ENCODE results near the gene ZFHX2.

DNA sequence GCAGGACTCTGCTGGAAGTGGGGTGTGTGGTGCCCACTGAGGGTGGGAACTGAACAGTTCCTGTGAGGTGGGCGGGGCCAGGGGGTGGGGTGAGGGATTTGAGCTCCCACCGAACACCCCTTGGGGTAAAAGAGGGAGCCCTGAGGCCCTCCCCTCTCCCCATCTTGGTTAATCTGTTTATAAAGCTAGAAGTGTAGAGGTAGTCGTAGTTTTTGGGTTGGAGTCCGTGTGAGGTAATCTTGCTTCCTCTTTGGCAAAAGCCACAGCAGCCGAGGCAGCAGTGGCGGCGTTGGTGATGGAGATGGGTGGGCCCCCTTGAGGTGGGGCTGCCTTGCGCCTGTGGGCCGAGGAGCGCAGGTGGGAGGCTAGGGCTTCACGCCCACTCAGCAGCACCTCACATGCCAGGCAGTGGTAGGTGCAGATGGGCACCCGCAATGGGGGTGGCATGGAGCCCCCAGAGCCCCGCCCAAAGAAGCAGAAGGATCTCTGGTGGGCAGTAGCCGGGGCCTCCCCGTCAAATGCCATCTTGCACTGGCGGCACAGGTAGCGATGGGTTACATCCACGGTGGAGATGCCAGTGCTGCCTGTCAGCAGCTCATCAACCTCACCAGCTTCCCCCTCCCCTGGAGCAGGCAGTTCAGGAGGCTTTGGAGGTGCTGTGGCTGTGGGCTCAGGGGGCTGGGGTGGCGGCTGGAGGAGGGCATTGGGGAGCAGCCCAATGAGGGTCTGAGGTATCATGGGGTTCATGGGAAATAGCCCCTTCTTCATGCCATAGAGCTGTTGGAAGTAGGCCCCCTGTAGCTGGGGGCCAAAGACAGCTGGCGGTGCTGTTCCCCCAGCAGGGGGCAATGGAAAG, 29.6 kb downstream of the ZFHX2 start:
- TF ChIP-seq, protein P1, sequence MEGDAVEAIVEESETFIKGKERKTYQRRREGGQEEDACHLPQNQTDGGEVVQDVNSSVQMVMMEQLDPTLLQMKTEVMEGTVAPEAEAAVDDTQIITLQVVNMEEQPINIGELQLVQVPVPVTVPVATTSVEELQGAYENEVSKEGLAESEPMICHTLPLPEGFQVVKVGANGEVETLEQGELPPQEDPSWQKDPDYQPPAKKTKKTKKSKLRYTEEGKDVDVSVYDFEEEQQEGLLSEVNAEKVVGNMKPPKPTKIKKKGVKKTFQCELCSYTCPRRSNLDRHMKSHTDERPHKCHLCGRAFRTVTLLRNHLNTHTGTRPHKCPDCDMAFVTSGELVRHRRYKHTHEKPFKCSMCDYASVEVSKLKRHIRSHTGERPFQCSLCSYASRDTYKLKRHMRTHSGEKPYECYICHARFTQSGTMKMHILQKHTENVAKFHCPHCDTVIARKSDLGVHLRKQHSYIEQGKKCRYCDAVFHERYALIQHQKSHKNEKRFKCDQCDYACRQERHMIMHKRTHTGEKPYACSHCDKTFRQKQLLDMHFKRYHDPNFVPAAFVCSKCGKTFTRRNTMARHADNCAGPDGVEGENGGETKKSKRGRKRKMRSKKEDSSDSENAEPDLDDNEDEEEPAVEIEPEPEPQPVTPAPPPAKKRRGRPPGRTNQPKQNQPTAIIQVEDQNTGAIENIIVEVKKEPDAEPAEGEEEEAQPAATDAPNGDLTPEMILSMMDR (IDR thresholded peaks at IDR 0.05; ENCODE audit: borderline replicate concordance, extremely low read depth, low read length, poor library complexity, severe bottlenecking): no peak
- no peak for TF ChIP-seq EZH2 (IDR thresholded peaks at IDR 0.05; ENCODE audit: borderline replicate concordance, low read depth, low read length, severe bottlenecking)
